Measurements from ENCODE around the gene ITGAE.
A peak's percentile ranks its signal among the peaks of the same experiment; 100 is the strongest.

ITGAE gene

GRCh38 chr17:3818786-3819185 is 17.8 kb upstream of the ITGAE start:
- DNase-seq (ENCODE audit: low read depth in 3 of 3), result no peak

- no peak for DNase-seq (ENCODE audit: low read depth in 3 of 3)
These were observed 17.0 kb upstream of the ITGAE start for GRCh38 chr17:3817851-3818605.

- no peak for DNase-seq (ENCODE audit: low read depth in 3 of 3)
These were observed 14.9 kb upstream of the ITGAE start for GRCh38 chr17:3815925-3816324.

GRCh38 chr17:3815122-3815521 is 14.1 kb upstream of the ITGAE start:
- no peak for DNase-seq (ENCODE audit: low read depth in 3 of 3)

GRCh38 chr17:3814361-3814760 is 13.4 kb upstream of the ITGAE start:
- DNase-seq (ENCODE audit: low read depth in 3 of 3), result no peak

- no peak for DNase-seq (ENCODE audit: low read depth in 3 of 3)
These were observed 12.2 kb upstream of the ITGAE start for GRCh38 chr17:3813171-3813570.

- DNase-seq (ENCODE audit: low read depth in 3 of 3), result no peak
These were observed 11.8 kb upstream of the ITGAE start for GRCh38 chr17:3812771-3813170.

- DNase-seq (ENCODE audit: low read depth in 3 of 3), result no peak
These were observed 11.3 kb upstream of the ITGAE start for GRCh38 chr17:3812284-3812683.

GRCh38 chr17:3810019-3810418 is 9.0 kb upstream of the ITGAE start:
- DNase-seq (ENCODE audit: low read depth in 3 of 3), result no peak

GRCh38 chr17:3809135-3809534 is 8.1 kb upstream of the ITGAE start:
- no peak for DNase-seq (ENCODE audit: low read depth in 3 of 3)

- DNase-seq (ENCODE audit: low read depth in 3 of 3), result no peak
These were observed 7.7 kb upstream of the ITGAE start for GRCh38 chr17:3808701-3809100.

- DNase-seq (ENCODE audit: low read depth in 3 of 3), result no peak
These were observed 4.6 kb upstream of the ITGAE start for GRCh38 chr17:3805581-3805980.

GRCh38 chr17:3804503-3804931 is 3.5 kb upstream of the ITGAE start:
- DNase-seq (ENCODE audit: low read depth in 3 of 3), result no peak

- DNase-seq (ENCODE audit: low read depth in 3 of 3), result no peak
These were observed 2.3 kb upstream of the ITGAE start for GRCh38 chr17:3803308-3803640.

GRCh38 chr17:3802461-3803307 is 1.7 kb upstream of the ITGAE start:
- DNase-seq (ENCODE audit: low read depth in 3 of 3), result no peak

GRCh38 chr17:3801792-3802191 is 804 bp upstream of the ITGAE start:
- DNase-seq (ENCODE audit: low read depth in 3 of 3), result no peak

GRCh38 chr17:3801347-3801746 is 359 bp upstream of the ITGAE start:
- no peak for DNase-seq (ENCODE audit: low read depth in 3 of 3)

GRCh38 chr17:3799181-3799945 is 1.6 kb downstream of the ITGAE start:
- no peak for DNase-seq (ENCODE audit: low read depth in 3 of 3)

- DNase-seq (ENCODE audit: low read depth in 3 of 3), result no peak
These were observed 2.5 kb downstream of the ITGAE start for GRCh38 chr17:3798273-3799180.

GRCh38 chr17:3796822-3797170 is 4.2 kb downstream of the ITGAE start:
- DNase-seq (ENCODE audit: low read depth in 3 of 3), result peak in 1 of 3 experiments; percentile 5

- DNase-seq (ENCODE audit: low read depth in 3 of 3), result peak in 2 of 3 experiments; percentile 22 to 48
These were observed 4.7 kb downstream of the ITGAE start for GRCh38 chr17:3796110-3796821.

Data from stimulated activated CD4-positive, alpha-beta T cell treated with anti-CD3 and anti-CD28 coated beads, TNF-alpha, amount 100 ng/mL, for 4 hours (primary cell).